Measurements from ENCODE around the gene CCDC63. TPM values are rescaled to one million over a fixed set of nuclear protein-coding genes. Genes with fewer than 3 reads are reported as not detected.
A peak's percentile ranks its signal among the peaks of the same experiment; 100 is the strongest.

Gene CCDC63
- total RNA-seq, 1 experiment from 2014 or later, result 0.98 TPM

DNA sequence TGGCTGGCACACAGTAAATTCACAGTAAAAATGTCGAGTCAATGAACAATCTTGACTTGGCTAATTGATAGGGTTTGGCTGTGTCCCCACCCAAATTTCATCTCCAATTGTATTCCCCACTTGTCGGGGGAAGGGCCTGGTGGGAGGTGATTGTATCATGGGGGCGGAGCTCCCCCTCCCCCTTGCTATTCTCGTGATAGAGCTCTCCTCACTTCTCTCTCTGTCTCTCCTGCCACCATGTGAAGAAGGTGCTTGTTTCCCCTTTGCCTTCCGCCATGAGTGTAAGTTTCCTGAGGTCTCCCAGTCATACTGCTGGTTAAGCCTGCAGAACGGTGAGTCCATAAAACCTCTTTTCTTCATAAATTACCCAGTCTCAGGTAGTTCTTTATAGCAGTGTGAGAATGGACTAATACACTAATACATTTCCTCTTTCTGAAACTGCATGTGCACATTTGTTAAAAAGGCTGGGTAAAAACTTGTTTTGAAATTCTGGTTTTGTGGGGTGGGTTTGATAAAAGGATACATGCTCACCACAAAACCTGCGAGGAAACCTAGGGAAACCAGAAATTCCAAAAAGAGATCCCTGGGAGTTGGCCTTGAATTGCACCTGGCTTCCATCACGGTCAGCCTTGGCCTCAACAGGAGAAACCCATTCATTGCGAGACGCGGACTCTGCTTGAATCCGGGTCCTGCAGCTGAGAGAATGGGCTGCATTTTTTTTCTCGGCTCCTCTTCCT, 89.7 kb downstream of the CCDC63 start (continued):
- TF ChIP-seq, protein P1, sequence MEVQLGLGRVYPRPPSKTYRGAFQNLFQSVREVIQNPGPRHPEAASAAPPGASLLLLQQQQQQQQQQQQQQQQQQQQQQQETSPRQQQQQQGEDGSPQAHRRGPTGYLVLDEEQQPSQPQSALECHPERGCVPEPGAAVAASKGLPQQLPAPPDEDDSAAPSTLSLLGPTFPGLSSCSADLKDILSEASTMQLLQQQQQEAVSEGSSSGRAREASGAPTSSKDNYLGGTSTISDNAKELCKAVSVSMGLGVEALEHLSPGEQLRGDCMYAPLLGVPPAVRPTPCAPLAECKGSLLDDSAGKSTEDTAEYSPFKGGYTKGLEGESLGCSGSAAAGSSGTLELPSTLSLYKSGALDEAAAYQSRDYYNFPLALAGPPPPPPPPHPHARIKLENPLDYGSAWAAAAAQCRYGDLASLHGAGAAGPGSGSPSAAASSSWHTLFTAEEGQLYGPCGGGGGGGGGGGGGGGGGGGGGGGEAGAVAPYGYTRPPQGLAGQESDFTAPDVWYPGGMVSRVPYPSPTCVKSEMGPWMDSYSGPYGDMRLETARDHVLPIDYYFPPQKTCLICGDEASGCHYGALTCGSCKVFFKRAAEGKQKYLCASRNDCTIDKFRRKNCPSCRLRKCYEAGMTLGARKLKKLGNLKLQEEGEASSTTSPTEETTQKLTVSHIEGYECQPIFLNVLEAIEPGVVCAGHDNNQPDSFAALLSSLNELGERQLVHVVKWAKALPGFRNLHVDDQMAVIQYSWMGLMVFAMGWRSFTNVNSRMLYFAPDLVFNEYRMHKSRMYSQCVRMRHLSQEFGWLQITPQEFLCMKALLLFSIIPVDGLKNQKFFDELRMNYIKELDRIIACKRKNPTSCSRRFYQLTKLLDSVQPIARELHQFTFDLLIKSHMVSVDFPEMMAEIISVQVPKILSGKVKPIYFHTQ (CRISPR knock-in tag; IDR thresholded peaks at IDR 0.05), result no peak; the same call in 1 of the 2 replicates
- TF ChIP-seq, protein P2, sequence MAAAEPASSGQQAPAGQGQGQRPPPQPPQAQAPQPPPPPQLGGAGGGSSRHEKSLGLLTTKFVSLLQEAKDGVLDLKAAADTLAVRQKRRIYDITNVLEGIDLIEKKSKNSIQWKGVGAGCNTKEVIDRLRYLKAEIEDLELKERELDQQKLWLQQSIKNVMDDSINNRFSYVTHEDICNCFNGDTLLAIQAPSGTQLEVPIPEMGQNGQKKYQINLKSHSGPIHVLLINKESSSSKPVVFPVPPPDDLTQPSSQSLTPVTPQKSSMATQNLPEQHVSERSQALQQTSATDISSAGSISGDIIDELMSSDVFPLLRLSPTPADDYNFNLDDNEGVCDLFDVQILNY (CRISPR knock-in tag; IDR thresholded peaks at IDR 0.05), result no peak
- no peak; the same call in 1 of the 2 replicates for TF ChIP-seq CBFB (CRISPR knock-in tag; IDR thresholded peaks at IDR 0.05; ENCODE audit: low read depth)
- TF ChIP-seq, protein P3, sequence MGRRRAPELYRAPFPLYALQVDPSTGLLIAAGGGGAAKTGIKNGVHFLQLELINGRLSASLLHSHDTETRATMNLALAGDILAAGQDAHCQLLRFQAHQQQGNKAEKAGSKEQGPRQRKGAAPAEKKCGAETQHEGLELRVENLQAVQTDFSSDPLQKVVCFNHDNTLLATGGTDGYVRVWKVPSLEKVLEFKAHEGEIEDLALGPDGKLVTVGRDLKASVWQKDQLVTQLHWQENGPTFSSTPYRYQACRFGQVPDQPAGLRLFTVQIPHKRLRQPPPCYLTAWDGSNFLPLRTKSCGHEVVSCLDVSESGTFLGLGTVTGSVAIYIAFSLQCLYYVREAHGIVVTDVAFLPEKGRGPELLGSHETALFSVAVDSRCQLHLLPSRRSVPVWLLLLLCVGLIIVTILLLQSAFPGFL (CRISPR knock-in tag; IDR thresholded peaks at IDR 0.05; ENCODE audit: borderline replicate concordance), result no peak
- TF ChIP-seq ZNF416 (CRISPR knock-in tag; IDR thresholded peaks at IDR 0.05), result no peak
- TF ChIP-seq, protein P4, sequence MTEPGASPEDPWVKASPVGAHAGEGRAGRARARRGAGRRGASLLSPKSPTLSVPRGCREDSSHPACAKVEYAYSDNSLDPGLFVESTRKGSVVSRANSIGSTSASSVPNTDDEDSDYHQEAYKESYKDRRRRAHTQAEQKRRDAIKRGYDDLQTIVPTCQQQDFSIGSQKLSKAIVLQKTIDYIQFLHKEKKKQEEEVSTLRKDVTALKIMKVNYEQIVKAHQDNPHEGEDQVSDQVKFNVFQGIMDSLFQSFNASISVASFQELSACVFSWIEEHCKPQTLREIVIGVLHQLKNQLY (CRISPR knock-in tag; IDR thresholded peaks at IDR 0.05), result no peak
- no peak for TF ChIP-seq NFE2L1 (CRISPR knock-in tag; IDR thresholded peaks at IDR 0.05)
- TF ChIP-seq, protein P5, sequence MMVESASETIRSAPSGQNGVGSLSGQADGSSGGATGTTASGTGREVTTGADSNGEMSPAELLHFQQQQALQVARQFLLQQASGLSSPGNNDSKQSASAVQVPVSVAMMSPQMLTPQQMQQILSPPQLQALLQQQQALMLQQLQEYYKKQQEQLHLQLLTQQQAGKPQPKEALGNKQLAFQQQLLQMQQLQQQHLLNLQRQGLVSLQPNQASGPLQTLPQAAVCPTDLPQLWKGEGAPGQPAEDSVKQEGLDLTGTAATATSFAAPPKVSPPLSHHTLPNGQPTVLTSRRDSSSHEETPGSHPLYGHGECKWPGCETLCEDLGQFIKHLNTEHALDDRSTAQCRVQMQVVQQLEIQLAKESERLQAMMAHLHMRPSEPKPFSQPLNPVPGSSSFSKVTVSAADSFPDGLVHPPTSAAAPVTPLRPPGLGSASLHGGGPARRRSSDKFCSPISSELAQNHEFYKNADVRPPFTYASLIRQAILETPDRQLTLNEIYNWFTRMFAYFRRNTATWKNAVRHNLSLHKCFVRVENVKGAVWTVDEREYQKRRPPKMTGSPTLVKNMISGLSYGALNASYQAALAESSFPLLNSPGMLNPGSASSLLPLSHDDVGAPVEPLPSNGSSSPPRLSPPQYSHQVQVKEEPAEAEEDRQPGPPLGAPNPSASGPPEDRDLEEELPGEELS (CRISPR knock-in tag; IDR thresholded peaks at IDR 0.05), result no peak
- no peak for TF ChIP-seq ESRRA (CRISPR knock-in tag; IDR thresholded peaks at IDR 0.05; ENCODE audit: borderline replicate concordance)
- TF ChIP-seq, protein P6, sequence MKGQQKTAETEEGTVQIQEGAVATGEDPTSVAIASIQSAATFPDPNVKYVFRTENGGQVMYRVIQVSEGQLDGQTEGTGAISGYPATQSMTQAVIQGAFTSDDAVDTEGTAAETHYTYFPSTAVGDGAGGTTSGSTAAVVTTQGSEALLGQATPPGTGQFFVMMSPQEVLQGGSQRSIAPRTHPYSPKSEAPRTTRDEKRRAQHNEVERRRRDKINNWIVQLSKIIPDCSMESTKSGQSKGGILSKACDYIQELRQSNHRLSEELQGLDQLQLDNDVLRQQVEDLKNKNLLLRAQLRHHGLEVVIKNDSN (CRISPR knock-in tag; IDR thresholded peaks at IDR 0.05), result no peak
- no peak for TF ChIP-seq ZNF138 (CRISPR knock-in tag; conservative IDR thresholded peaks at IDR 0.05)
- TF ChIP-seq, protein P7, sequence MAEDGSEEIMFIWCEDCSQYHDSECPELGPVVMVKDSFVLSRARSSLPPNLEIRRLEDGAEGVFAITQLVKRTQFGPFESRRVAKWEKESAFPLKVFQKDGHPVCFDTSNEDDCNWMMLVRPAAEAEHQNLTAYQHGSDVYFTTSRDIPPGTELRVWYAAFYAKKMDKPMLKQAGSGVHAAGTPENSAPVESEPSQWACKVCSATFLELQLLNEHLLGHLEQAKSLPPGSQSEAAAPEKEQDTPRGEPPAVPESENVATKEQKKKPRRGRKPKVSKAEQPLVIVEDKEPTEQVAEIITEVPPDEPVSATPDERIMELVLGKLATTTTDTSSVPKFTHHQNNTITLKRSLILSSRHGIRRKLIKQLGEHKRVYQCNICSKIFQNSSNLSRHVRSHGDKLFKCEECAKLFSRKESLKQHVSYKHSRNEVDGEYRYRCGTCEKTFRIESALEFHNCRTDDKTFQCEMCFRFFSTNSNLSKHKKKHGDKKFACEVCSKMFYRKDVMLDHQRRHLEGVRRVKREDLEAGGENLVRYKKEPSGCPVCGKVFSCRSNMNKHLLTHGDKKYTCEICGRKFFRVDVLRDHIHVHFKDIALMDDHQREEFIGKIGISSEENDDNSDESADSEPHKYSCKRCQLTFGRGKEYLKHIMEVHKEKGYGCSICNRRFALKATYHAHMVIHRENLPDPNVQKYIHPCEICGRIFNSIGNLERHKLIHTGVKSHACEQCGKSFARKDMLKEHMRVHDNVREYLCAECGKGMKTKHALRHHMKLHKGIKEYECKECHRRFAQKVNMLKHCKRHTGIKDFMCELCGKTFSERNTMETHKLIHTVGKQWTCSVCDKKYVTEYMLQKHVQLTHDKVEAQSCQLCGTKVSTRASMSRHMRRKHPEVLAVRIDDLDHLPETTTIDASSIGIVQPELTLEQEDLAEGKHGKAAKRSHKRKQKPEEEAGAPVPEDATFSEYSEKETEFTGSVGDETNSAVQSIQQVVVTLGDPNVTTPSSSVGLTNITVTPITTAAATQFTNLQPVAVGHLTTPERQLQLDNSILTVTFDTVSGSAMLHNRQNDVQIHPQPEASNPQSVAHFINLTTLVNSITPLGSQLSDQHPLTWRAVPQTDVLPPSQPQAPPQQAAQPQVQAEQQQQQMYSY (CRISPR knock-in tag; IDR thresholded peaks at IDR 0.05), result no peak
- no peak for TF ChIP-seq SMAD3 (CRISPR knock-in tag; IDR thresholded peaks at IDR 0.05; ENCODE audit: borderline replicate concordance)
- TF ChIP-seq PRRX2 (CRISPR knock-in tag; IDR thresholded peaks at IDR 0.05), result no peak
- TF ChIP-seq, protein P8, sequence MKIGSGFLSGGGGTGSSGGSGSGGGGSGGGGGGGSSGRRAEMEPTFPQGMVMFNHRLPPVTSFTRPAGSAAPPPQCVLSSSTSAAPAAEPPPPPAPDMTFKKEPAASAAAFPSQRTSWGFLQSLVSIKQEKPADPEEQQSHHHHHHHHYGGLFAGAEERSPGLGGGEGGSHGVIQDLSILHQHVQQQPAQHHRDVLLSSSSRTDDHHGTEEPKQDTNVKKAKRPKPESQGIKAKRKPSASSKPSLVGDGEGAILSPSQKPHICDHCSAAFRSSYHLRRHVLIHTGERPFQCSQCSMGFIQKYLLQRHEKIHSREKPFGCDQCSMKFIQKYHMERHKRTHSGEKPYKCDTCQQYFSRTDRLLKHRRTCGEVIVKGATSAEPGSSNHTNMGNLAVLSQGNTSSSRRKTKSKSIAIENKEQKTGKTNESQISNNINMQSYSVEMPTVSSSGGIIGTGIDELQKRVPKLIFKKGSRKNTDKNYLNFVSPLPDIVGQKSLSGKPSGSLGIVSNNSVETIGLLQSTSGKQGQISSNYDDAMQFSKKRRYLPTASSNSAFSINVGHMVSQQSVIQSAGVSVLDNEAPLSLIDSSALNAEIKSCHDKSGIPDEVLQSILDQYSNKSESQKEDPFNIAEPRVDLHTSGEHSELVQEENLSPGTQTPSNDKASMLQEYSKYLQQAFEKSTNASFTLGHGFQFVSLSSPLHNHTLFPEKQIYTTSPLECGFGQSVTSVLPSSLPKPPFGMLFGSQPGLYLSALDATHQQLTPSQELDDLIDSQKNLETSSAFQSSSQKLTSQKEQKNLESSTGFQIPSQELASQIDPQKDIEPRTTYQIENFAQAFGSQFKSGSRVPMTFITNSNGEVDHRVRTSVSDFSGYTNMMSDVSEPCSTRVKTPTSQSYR (CRISPR knock-in tag; IDR thresholded peaks at IDR 0.05), result peak; percentile 51; the same call in 1 of the 2 replicates
- TF ChIP-seq, protein P9, sequence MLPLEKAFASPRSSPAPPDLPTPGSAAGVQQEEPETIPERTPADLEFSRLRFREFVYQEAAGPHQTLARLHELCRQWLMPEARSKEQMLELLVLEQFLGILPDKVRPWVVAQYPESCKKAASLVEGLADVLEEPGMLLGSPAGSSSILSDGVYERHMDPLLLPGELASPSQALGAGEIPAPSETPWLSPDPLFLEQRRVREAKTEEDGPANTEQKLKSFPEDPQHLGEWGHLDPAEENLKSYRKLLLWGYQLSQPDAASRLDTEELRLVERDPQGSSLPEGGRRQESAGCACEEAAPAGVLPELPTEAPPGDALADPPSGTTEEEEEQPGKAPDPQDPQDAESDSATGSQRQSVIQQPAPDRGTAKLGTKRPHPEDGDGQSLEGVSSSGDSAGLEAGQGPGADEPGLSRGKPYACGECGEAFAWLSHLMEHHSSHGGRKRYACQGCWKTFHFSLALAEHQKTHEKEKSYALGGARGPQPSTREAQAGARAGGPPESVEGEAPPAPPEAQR (CRISPR knock-in tag; IDR thresholded peaks at IDR 0.05), result no peak
- TF ChIP-seq, protein P10, sequence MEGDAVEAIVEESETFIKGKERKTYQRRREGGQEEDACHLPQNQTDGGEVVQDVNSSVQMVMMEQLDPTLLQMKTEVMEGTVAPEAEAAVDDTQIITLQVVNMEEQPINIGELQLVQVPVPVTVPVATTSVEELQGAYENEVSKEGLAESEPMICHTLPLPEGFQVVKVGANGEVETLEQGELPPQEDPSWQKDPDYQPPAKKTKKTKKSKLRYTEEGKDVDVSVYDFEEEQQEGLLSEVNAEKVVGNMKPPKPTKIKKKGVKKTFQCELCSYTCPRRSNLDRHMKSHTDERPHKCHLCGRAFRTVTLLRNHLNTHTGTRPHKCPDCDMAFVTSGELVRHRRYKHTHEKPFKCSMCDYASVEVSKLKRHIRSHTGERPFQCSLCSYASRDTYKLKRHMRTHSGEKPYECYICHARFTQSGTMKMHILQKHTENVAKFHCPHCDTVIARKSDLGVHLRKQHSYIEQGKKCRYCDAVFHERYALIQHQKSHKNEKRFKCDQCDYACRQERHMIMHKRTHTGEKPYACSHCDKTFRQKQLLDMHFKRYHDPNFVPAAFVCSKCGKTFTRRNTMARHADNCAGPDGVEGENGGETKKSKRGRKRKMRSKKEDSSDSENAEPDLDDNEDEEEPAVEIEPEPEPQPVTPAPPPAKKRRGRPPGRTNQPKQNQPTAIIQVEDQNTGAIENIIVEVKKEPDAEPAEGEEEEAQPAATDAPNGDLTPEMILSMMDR (IDR thresholded peaks at IDR 0.05), result no peak
